ENCODE results near the gene DDT.
A peak's percentile ranks its signal among the peaks of the same experiment; 100 is the strongest.
"Not testable (repeated sequence)": the region's sequence is repeated elsewhere in the genome, so short reads cannot be mapped to it uniquely, and the experiment has no call there.

DDT gene

GRCh38 chr22:23989583-23990244 lies 15.5 kb upstream of the DDT start:
- DNase-seq (ENCODE audit: low read depth in 3 of 3, low spot score in 1 of 3), result not testable (repeated sequence)

DNA sequence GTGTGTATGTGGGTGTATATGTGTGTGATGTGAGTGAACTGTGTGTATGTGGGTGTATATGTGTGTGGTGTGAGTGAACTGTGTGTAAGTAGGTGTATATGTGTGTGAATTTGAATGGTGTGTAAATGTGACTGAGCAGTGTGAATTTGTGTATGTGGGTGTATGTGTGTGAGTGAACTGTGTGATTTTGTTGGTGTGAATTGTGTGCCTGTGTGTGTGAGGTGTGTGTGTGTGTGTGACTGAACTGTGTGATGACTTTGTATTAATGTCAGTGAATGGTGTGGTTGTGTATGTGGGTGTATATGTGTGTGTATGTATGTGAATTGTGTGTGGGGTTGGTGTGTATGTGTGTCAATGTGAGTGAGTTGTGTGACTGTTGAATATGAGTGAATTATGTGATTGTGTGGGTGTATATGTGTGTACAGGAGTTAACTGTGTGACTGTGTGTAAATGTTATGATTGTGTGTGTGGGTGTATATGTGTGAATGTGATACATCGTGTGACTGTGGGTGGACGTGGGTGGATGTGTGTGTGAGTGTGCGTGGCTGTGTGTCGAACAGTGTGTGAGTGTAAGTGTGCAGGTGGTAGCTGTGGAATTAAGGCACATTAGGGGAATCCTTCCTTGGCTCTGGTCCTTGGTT lies 12.4 kb upstream of the DDT start:
- not testable (repeated sequence) for DNase-seq (ENCODE audit: low read depth in 3 of 3, low spot score in 1 of 3)

DNA sequence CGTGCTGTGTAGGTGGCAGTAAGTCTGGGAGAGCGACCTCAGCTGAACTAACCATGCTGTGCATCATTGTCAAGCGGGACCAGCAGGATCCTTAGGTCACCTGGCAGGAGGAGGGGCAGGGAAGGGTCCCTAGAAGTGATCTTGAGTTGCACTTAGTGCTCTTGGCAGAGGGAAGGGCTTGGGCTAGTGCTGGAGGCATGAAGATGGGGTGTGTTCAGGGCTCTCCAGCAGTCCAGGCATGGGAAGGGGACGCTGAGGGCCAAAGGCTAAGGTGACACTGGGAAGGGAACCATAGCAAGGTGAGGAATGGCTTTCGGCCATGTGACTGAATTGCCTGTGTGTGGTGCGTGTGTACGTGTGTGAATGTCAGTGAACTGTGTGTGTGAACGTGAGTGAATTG lies 11.8 kb upstream of the DDT start:
- DNase-seq (ENCODE audit: low read depth in 3 of 3, low spot score in 1 of 3), result not testable (repeated sequence)

GRCh38 chr22:23984430-23984829 lies 10.2 kb upstream of the DDT start:
- peak in 1 of 3 donors; percentile 27 for DNase-seq (ENCODE audit: low read depth in 3 of 3, low spot score in 1 of 3)

- not testable (repeated sequence) for DNase-seq (ENCODE audit: low read depth in 3 of 3, low spot score in 1 of 3)
Observed at GRCh38 chr22:23980567-23980966, 6.3 kb upstream of the DDT start.

DNA sequence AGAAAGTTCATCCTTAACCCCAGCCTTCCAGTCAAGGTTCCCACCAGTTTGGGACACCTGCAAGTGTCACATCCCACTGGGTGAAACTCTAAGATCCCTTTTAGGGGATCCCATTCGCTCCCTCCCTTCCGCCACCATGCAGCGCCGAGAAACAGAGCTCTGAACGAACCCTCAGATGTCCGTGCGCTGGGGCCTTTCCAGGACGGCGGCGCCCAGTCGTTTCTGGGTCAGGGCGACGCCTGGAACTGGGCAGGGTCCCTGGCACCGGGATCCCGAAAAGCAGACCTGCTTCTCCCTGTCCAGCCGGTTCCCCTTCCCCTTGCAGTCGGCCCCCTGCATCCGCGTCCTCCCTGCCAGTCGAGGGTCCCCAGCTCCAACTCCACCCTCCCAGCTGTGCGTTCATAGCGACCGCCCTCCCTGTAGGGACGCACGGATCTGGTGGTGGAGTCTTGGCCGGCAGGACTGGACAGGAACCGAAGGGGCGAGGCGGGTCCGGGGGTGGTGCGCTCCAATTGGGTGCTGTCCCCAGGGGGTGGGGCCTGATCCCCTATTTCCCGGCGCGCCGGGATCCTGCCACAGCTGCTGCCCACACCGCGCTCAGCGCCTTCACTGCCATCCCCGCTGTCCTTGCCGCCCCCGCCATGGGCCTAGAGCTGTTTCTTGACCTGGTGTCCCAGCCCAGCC lies 5.5 kb upstream of the DDT start, which contains the start of gene GSTT2:
TSS of gene GSTT2 (plus strand) at position 578 of the 684 bp plus-strand sequence.
- DNase-seq (ENCODE audit: low read depth in 3 of 3, low spot score in 1 of 3), result not testable (repeated sequence)

GRCh38 chr22:23977304-23977703 lies 3.1 kb upstream of the DDT start:
- DNase-seq (ENCODE audit: low read depth in 3 of 3, low spot score in 1 of 3), result not testable (repeated sequence)

- not testable (repeated sequence) for DNase-seq (ENCODE audit: low read depth in 3 of 3, low spot score in 1 of 3)
Observed at GRCh38 chr22:23974836-23975352, 653 bp upstream of the DDT start.

DNA sequence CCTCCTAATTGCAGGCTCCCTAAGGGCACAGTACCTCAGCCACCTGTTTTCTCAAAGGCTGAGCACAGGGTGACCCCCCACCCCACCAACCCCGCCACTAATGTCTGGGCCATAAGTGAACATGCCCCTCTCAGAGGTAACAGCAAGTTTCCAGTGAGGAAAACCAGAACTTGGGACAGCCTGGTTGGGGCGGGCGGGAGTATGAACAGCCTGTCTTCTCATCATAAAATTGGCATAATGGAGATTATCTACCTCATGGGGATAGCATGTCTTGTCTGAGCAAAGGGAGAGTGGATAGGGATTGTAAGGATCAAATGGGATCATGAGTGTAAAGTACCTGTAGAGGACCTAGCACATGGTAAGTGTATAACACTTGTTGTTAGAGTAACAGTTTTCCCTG lies 2.3 kb downstream of the DDT start:
- not testable (repeated sequence) for DNase-seq (ENCODE audit: low read depth in 3 of 3, low spot score in 1 of 3)

DNA sequence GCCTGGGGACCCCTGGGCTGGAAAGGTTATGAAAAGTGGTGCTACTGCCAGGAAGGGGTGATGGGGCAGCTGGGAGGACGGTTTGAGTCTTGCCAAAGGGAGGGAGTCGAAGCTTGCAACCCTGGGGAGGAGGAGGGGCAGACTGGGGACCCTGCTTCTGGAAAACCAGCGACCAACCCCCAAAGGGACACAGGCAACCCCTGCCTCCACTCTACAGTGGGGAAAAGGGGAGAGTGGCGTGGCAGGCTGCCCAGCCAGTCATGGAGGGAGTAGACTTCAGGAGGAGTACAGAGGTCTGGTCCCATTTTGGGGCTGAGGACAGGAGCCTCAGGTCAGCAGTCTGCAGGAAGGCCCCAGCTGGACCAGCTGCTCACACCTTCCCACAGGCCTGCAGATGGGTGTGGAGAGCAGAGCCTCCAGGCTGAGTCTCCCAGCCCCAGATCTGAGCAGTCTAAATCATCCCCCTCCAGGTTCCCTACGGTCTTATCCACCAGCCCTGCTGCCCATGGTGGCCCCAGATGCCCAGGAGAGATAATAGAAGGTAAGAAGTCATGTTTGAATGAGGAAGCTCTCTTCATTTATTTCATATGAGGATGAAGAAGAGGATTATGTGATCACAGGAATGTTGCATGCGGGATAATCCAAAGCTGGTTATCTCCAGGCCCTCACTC lies 3.3 kb downstream of the DDT start:
- DNase-seq (ENCODE audit: low read depth in 3 of 3, low spot score in 1 of 3), result no peak

DNA sequence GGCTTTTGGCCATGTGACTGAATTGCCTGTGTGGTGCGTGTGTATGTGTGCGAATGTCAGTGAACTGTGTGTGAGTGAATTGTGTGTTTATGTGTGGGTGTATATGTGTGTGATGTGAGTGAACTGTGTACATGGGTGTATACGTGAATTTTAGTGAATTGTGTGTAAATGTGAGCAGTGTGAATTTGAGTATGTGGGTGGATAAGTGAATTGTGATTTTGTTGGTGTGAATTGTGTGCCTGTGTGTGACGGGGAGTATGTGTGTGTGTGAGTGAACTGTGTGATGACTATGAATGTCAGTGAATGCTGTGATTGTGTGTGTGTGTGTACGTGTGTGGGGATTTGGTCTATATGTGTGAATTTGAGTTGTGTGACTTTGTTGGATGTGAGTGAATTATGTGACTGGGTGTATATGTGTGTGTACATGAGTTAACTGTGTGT lies 4.0 kb downstream of the DDT start:
- no peak for DNase-seq (ENCODE audit: low read depth in 3 of 3, low spot score in 1 of 3)

DNA sequence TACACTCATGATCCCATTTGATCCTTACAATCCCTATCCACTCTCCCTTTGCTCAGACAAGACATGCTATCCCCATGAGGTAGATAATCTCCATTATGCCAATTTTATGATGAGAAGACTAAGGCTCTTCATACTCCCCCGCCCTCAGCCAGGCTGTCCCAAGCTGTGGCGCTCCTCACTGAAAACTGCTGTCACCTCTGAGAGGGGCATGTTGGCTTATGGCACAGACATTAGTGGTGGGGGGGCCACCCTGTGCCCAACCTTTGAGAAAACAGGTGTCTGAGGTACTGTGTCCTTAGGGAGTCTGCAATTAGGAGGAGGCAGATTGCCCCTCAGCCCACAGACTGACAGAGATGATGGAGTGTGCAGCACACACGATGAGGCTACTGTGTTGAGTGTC lies 5.2 kb downstream of the DDT start:
- no peak for DNase-seq (ENCODE audit: low read depth in 3 of 3, low spot score in 1 of 3)

GRCh38 chr22:23966568-23966967 lies 7.7 kb downstream of the DDT start, which contains the start of gene DDTL:
TSS of gene DDTL (plus strand) at chr22:23966888. CDS start at chr22:23966915, 27 bp downstream.
- not testable (repeated sequence) for DNase-seq (ENCODE audit: low read depth in 3 of 3, low spot score in 1 of 3)

GRCh38 chr22:23966094-23966493 lies 8.1 kb downstream of the DDT start:
- DNase-seq (ENCODE audit: low read depth in 3 of 3, low spot score in 1 of 3), result not testable (repeated sequence)

DNA sequence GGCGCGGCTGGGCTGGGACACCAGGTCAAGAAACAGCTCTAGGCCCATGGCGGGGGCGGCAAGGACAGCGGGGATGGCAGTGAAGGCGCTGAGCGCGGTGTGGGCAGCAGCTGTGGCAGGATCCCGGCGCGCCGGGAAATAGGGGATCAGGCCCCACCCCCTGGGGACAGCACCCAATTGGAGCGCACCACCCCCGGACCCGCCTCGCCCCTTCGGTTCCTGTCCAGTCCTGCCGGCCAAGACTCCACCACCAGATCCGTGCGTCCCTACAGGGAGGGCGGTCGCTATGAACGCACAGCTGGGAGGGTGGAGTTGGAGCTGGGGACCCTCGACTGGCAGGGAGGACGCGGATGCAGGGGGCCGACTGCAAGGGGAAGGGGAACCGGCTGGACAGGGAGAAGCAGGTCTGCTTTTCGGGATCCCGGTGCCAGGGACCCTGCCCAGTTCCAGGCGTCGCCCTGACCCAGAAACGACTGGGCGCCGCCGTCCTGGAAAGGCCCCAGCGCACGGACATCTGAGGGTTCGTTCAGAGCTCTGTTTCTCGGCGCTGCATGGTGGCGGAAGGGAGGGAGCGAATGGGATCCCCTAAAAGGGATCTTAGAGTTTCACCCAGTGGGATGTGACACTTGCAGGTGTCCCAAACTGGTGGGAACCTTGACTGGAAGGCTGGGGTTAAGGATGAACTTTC lies 13.0 kb downstream of the DDT start, which contains the start of gene GSTT2B:
TSS of gene GSTT2B (minus strand) at position 112 of the 688 bp plus-strand sequence. CDS start at position 48, 64 bp downstream.
- not testable (repeated sequence) for DNase-seq (ENCODE audit: low read depth in 3 of 3, low spot score in 1 of 3)

DNA sequence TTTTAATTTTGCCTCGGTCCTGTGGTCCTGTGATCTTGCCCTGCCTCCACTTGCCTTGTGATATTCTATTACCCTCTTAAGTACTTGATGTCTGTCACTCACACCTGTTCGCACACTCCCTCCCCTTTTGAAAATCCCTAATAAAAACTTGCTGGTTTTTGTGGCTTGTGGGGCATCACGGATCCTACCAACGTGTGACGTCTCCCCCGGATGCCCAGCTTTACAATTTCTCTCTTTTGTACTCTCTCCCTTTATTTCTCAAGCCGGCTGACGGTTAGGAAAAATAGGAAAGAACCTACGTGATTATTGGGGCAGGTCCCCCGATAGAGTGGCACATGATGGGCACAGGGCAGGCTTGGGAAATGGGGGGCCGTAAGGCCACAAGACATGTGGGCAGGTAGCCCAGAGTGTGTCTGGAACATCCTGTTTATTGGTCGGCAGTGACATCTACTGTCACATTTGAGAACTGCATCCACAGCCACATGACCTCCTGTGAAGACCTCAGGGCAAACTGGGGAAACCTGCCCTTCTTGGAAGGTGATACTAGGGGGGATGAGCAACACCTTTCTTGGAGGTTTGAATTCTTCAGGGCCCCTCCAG lies 17.8 kb downstream of the DDT start:
- peak; percentile 50 to 66 (median 51) for DNase-seq (ENCODE audit: low read depth in 3 of 3, low spot score in 1 of 3)

DNA sequence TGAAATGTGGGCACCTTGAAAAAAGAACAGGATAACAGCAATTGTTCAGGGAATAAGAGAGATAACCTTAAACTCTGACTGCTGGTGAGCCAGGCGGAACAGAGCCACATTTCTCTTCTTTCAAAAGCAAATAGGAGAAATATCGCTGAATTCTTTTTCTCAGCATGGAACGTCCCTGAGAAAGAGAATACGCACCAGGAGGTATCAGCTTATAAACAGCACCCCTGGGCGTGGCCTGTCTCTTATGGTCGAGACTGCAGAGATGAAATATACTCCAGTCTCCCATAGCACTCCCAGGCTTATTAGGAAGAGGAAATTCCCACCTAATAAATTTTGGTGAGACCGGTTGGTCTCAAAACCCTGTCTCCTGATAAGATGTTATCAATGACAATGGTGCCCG lies 18.4 kb downstream of the DDT start:
- not testable (repeated sequence) for DNase-seq (ENCODE audit: low read depth in 3 of 3, low spot score in 1 of 3)

GRCh38 chr22:23954991-23955305 lies 19.3 kb downstream of the DDT start:
- DNase-seq (ENCODE audit: low read depth in 3 of 3, low spot score in 1 of 3), result not testable (repeated sequence)

DNA sequence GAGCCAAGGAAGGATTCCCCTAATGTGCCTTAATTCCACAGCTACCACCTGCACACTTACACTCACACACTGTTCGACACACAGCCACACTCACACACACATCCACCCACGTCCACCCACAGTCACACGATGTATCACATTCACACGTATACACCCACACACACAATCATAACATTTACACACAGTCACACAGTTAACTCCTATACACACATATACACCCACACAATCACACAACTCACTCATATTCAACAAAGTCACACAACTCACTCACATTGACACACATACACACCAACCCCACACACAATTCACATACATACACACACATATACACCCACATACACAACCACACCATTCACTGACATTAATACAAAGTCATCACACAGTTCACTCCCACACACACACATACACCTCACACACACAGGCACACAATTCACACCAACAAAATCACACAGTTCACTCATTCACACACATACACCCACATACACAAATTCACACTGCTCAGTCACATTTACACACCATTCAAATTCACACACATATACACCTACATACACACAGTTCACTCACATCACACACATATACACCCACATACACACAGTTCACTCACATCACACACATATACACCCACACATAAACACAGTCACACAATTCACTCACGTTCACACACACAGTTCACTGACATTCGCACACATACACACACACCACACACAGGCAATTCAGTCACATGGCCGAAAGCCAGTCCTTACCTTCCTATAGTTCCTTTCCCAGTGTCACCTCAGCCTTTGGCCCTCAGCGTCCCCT lies 19.8 kb downstream of the DDT start:
- DNase-seq (ENCODE audit: low read depth in 3 of 3, low spot score in 1 of 3), result not testable (repeated sequence)
